Naive thymus-derived CD8-positive, alpha-beta T cell (primary cell): ENCODE measurements around the gene PDCD4. TPM values are rescaled to one million over a fixed set of nuclear protein-coding genes. Genes with fewer than 3 reads are reported as not detected.
"Not testable (repeated sequence)": the region's sequence is repeated elsewhere in the genome, so short reads cannot be mapped to it uniquely, and the experiment has no call there.

Source experiments
- ATAC-seq, 2 donors: fragments of 150-1000 bp; cut with Tn5 transposase in 1 of 2; sonication (Bioruptor Pico), chemical (Tn5 transposase) in 1 of 2; 1 replicate in 1 of 2; 2 replicates in 1 of 2; pipeline ENCODE4 v1.10.0; 2021; ENCODE audit warnings: mild to moderate bottlenecking in 2 of 2, moderate library complexity in 2 of 2
- POLR2A ChIA-PET: fragments of 350-600 bp; sonication (Branson Sonifier 250); formaldehyde crosslinking; loops from one replicate; lab custom pipeline; 2021; ENCODE audit warnings: antibody characterized with exemption; lab: Charles Lee
- DNase-seq, 10 donors: peaks; one replicate each; pipeline versions ENCODE4 v3.0.0 to v3.0.0-alpha.2; 2020 to 2022
- H3K27ac Mint-ChIP-seq, 10 donors: one replicate each; pipeline ENCODE4 v1.8.0; 2020 to 2022; ENCODE audit warnings: mild to moderate bottlenecking in 10 of 10, mixed read lengths in 10 of 10, moderate library complexity in 4 of 10, inconsistent platforms in 1 of 10
- H3K27me3 Mint-ChIP-seq, 5 donors: one replicate each; pipeline ENCODE4 v1.8.0; 2021 to 2022; ENCODE audit warnings: mixed read lengths in 5 of 5
- H3K36me3 Mint-ChIP-seq, 3 donors: one replicate each; pipeline ENCODE4 v1.8.0; 2020 to 2022; ENCODE audit warnings: mixed read lengths in 3 of 3, mild to moderate bottlenecking in 2 of 3, inconsistent platforms in 1 of 3
- H3K4me1 Mint-ChIP-seq, 4 donors: one replicate each; pipeline ENCODE4 v1.8.0; 2021 to 2022; ENCODE audit warnings: mixed read lengths in 4 of 4
- H3K4me3 Mint-ChIP-seq, 10 donors: one replicate each; pipeline ENCODE4 v1.8.0; 2020 to 2022; ENCODE audit warnings: mild to moderate bottlenecking in 10 of 10, mixed read lengths in 10 of 10, moderate library complexity in 6 of 10, inconsistent platforms in 1 of 10
- H3K9me3 Mint-ChIP-seq, 9 donors: one replicate each; pipeline ENCODE4 v1.8.0; 2020 to 2022; ENCODE audit warnings: mixed read lengths in 9 of 9, mild to moderate bottlenecking in 3 of 9, inconsistent platforms in 1 of 9, moderate library complexity in 1 of 9
- polyA plus RNA-seq, 3 donors: library from polyadenylated mRNA; unstranded; fragments of 300-500 nt; fragmentation: Illumina TruSeq; gene quantifications; one replicate each; pipeline ENCODE4 v1.2.3, GENCODE V29; 2021
- total RNA-seq, 8 experiments: library from RNA in 2 of 8; stranded (reverse) in 2 of 8; gene quantifications; one replicate each; pipeline ENCODE4 v1.2.3 and lab custom pipeline; 2021 to 2026

PDCD4 gene
- total and polyA plus RNA-seq, 5 experiments from 2014 or later: 318 to 385 (median 361) TPM

DNA sequence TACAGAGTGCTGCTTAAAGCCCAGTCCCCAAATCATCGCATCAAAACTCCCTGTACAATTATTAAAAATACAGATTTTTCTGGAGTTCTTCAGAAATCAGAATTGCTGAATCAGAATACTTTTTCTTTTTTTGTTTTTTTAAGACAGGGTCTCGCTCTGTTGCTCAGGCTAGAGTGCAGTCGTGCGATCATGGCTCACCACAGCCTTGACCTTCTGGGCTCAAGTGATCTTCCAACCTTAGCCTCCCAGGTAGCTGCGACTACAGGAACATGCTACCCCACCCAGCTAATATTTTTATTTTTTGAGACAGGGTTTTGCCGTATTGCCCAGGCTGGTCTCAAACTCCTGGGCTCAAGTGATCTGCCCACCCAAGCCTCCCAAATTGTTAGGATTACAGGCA is 43.3 kb downstream of the PDCD4 start:
- ATAC-seq: no peak
- no peak overlapping the region for H3K27ac Mint-ChIP-seq
- peaks cover 0 to 37% (median 3%) of the 10 kb centered on the region in 3 donors for H3K36me3 Mint-ChIP-seq
- H3K9me3 Mint-ChIP-seq: no peaks in the 10 kb centered on the region
- H3K27me3 Mint-ChIP-seq: no peaks in the 10 kb centered on the region
- POLR2A ChIA-PET: no interaction called here
- no peak overlapping the region for H3K4me3 Mint-ChIP-seq
- H3K4me1 Mint-ChIP-seq: peaks cover 15 to 47% (median 40%) of the 10 kb centered on the region in 4 donors
- no peak for DNase-seq

DNA sequence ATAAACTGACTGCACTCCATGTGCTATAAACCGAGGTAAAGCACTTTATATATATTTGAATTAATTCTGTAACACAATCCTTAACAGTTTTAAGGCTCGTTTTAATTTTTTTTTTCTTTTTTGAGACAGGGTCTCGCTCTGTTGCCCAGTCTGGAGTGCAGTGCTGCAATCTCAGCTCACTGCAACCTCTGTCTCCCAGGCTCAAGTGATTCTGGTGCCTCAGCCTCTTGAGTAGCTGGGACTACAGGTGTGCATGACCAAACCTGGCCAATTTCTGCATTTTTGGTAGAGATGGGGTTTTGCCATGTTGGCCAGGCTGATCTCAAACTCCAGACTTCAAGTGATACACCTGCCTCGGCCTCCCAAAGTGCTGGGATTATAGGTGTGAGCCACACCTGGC is 43.9 kb downstream of the PDCD4 start:
- H3K27me3 Mint-ChIP-seq, DNase-seq, POLR2A ChIA-PET, ATAC-seq, H3K4me3 Mint-ChIP-seq, H3K9me3 Mint-ChIP-seq, H3K27ac Mint-ChIP-seq: not testable (repeated sequence)
- H3K4me1 Mint-ChIP-seq: peaks cover 11 to 46% (median 40%) of the 10 kb centered on the region in 4 donors
- peaks cover 0 to 31% (median 3%) of the 10 kb centered on the region in 3 donors for H3K36me3 Mint-ChIP-seq

DNA sequence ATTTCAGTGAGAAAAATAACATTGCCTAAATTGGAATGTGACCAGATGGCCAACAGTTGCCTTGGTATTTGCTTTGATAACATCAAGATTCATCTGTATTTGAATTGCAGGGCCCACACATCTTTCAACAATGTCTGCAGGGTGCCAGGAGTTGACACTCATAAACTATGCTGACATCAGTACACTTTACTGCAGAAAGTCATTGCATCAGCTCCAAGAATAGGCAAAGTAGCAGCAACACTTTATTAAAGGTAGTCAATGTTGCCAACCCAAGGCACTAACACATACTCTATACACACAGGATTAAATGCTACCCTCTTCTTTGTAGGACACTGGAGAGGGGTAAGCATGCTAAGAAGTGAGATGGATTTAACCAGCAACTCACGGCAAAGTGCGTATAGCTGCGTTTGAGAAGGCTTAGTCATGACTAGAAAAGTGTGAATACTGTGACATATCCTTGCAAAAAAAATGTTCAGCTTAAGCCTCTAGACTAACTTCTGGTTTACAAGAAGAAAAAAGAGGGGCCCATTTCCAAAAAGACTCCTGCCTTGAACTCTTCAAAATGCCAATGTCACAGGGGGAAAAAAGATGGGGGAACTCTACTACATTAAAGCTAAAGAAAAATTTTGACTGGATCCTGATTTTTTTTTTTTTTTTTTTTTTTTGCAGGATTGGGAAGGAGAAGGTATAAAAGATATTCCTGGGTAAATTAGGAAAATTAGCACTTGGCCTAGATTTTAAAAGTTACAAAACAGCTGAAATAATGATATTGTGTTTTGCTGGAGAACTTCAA is 45.0 kb downstream of the PDCD4 start:
- Mint-ChIP-seq H3K27ac (peak overlapping the region in 3 of 10 donors; percentile 33 to 100 (median 100)), H3K9me3 (no peaks in the 10 kb centered on the region), H3K27me3 (no peaks in the 10 kb centered on the region), H3K4me1 (peaks cover 10 to 46% (median 42%) of the 10 kb centered on the region in 4 donors), H3K36me3 (peaks cover 0 to 25% (median 3%) of the 10 kb centered on the region in 3 donors), H3K4me3 (peak overlapping the region in 7 of 10 donors; percentile 4 to 100 (median 59))
- POLR2A ChIA-PET: interaction anchor here (0.7 to 3.1 kb wide), 3 partner anchors 37 to 171 kb away, joined by 3 to 24 read pairs (median 6); no protein-coding TSS in a partner anchor
- no peak for DNase-seq
- no peak for ATAC-seq

DNA sequence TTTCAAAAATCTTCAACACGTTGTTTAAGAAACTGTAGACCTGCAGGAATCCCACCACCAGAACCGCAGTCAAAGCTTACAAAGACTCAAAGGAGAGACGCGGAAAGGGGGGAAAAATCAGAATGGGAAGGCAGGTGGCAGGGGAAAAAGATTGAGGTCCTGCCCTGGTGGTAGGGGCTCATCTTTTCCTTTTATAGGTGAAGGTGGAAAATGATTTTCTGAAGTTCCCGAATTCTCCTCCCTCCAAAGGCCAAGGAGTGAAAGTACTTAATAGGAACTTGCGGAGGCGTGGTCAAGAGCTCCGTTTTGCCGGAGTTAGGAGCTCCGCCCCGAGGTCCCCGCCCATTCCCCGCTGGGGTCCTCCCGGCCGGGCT is 46.5 kb downstream of the PDCD4 start:
- Mint-ChIP-seq H3K27ac (peak overlapping the region; percentile 92 to 100 (median 100)), H3K27me3 (no peaks in the 10 kb centered on the region), H3K36me3 (peaks cover 0 to 17% (median 3%) of the 10 kb centered on the region in 3 donors), H3K4me1 (peaks cover 10 to 54% (median 41%) of the 10 kb centered on the region in 4 donors), H3K4me3 (peak overlapping the region; percentile 89 to 100 (median 96)), H3K9me3 (no peaks in the 10 kb centered on the region)
- no peak for ATAC-seq
- peak; percentile 73 to 90 (median 76) for DNase-seq
- POLR2A ChIA-PET: interaction anchor here (0.8 to 3.1 kb wide), 8 partner anchors 15 to 115 kb away, joined by 3 to 24 read pairs (median 6); partner anchors contain the start of gene PDCD4

DNA sequence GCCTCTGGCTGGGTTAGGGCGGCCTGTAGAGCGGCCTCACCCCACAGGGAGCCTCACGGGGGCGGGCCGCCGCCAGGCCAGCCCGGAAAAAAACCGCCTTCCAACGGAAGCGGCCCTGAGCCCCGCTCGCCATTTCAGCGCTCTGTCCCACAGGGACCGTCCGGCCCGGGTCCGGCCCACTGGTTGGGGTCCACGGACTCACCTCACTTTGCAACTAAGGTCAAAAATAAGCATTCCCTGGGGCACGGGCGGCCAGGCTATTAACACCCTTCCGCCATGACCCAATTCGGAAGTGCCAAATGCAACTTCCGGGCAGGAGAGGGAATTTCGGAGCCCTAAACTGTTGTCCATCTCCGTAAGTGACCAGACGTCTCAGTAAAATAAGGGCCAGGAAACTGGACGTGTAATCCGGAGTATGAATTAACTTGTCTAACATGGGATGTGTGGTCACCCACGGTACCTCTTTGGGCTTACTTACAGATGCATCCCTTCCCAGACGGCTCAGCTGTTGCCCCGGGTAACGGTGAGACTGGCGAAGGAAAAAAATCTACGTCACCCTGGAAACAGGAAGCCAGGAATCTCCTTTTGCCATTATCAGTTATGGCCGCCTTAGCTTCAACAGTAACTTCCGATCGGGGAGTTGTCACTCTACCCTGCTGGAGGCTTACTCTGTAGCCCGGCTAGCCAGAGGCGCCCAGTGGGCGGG is 47.1 kb downstream of the PDCD4 start, which contains the start of gene BBIP1:
BBIP1 (minus strand) TSS at position 538 of the 706 bp plus-strand sequence. CDS start 1,023 bp downstream, outside the sequence.
- Mint-ChIP-seq H3K27ac (peak within 1 kb of the TSS; percentile 99 to 100 (median 100)), H3K4me1 (peaks cover 12 to 59% (median 45%) of the 10 kb centered on the region in 4 donors), H3K4me3 (peak within 1 kb of the TSS; percentile 89 to 100 (median 98)), H3K27me3 (no peaks in the 10 kb centered on the region), H3K9me3 (no peaks in the 10 kb centered on the region), H3K36me3 (peaks cover 0 to 19% (median 3%) of the 10 kb centered on the region in 3 donors)
- POLR2A ChIA-PET: interaction anchor here (0.6 to 3.1 kb wide), 17 partner anchors 8 to 123 kb away, joined by 3 to 24 read pairs (median 4); partner anchors contain the start of gene PDCD4
- DNase-seq: peak in 1 of 10 donors; percentile 89
- ATAC-seq: peak; percentile 89 to 94

DNA sequence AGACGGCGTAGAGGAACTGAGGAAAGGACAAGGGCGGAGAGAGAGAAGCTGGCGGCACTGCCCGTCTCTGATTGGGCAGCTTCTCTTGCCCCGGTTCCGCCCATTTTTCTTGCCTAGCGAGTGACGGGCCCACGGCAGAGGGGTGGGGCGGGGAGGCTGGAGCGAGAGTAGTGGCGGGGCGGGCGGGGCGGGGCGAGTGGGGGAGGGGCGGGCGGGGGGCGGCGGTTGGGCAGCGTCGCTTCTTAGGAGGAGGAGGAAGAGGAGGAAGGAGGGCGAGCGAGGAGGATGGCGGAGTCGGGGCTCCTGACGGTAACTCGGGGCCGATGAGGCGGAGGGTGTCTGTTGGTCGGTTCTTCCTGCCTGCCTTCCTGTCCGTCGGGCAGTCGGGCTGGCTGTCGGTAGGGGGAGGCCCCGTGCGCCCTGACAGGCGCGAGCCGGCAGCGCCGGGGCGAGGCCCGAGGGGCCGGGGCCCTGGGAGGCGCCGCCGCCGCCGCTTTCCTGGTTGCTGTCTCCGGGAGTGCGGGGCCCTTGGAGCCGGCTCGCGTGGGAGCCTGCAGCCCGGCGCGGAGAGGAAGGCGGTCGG is 47.7 kb downstream of the PDCD4 start, which contains the start of gene SHOC2:
SHOC2 (plus strand) TSS at position 256 of the 583 bp plus-strand sequence. CDS start 44,755 bp downstream, outside the sequence.
- peak within 1 kb of the TSS; percentile 89 to 100 (median 98) for H3K4me3 Mint-ChIP-seq
- peaks cover 0 to 17% (median 4%) of the 10 kb centered on the region in 3 donors for H3K36me3 Mint-ChIP-seq
- ATAC-seq (peak; percentile 49 to 57), DNase-seq (peak in 9 of 10 donors; percentile 91 to 100 (median 99))
- POLR2A ChIA-PET: interaction anchor here (0.6 to 3.1 kb wide), 14 partner anchors 9 to 124 kb away, joined by 3 to 24 read pairs (median 4); partner anchors contain the start of gene PDCD4
- no peaks in the 10 kb centered on the region for H3K9me3 Mint-ChIP-seq
- H3K27me3 Mint-ChIP-seq: no peaks in the 10 kb centered on the region
- H3K4me1 Mint-ChIP-seq: peaks cover 16 to 62% (median 49%) of the 10 kb centered on the region in 4 donors
- H3K27ac Mint-ChIP-seq: peak within 1 kb of the TSS; percentile 99 to 100 (median 100)

DNA sequence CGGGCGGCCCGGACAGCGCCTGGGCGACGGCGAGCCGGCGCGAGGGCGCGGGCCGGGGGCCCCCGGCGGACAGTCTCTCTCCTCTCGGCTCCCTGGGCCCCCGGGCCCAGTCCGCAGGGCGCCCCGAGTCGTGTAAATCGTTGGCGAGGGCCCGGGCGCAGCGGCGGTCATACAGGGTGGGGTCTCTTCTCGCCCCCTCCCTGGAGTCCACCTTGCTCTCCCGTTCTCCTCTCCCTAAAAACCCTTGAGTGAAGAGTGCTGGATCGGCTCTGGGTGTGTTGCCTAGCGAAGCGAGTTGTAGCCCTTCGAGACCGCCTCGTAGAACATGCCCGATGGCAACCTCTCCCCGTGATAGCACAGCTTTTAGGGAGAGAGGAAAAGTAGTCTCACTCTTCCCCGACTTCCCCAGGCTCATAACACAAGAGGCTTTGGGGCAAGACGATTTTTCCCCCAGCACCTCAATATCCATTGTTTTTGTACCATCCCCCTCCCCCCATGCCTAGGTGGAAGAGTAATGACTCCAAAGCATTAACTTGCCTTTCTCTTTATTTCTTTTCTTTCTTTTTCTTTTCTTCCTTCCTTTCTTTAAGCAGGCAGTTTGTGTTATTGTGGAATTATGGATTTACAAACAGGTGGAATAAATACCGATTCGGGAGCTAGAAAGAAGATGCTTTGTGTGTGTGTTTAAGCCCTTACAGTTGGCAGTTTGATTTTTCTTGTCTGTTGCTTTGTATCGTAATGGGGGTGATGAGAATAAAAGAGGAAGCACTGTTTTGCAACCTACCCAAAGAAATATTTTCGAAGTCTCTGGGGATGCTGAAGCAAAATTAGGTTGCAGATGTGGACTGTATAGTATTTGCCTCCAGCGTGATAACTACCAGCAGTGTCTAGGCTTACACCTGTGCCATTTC is 48.5 kb downstream of the PDCD4 start:
- no peak for ATAC-seq
- POLR2A ChIA-PET: interaction anchor here (0.8 kb wide), 1 partner anchor 8 kb away, joined by 4 read pairs; no protein-coding TSS in a partner anchor
- H3K4me3 Mint-ChIP-seq: peak overlapping the region; percentile 89 to 100 (median 94)

DNA sequence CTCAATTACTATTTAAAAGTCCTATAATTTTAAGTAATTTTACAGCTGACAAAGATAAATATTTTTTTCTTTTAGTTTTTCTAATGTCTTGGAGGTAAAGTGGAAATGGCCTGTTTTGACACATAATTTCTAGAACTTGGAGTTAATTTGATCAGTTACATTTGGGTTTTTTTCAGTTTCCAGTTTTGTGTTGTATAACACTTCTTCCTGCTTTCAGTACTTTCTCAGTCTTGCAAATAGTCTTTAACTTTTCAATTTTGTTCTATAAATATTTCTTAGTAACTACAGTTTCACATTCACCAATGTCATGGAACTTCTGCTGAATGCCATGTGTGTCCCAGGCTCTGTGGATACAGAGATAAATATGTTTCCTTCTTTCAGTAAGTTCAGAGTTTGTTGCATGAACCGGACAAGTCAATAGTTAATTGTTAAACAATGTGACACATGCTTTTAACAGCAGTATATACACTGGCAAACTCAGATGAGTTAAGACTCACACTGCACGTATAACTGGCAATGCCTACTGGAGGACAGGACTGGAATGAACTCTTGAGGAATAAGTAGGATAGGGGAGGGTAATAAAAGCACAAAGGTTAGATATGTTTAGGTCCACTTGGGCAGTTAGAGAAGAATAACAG is 52.2 kb downstream of the PDCD4 start:
- POLR2A ChIA-PET: interaction anchor here (1.0 kb wide), 1 partner anchor 11 kb away, joined by 3 read pairs; no protein-coding TSS in a partner anchor
- H3K36me3 Mint-ChIP-seq: peaks cover 0 to 7% (median 4%) of the 10 kb centered on the region in 3 donors
- ATAC-seq: no peak
- H3K9me3 Mint-ChIP-seq: no peaks in the 10 kb centered on the region
- DNase-seq: no peak
- H3K27me3 Mint-ChIP-seq: no peaks in the 10 kb centered on the region
- H3K4me3 Mint-ChIP-seq: peak overlapping the region in 1 of 10 donors; percentile 0
- peaks cover 11 to 74% (median 43%) of the 10 kb centered on the region in 4 donors for H3K4me1 Mint-ChIP-seq
- H3K27ac Mint-ChIP-seq: peak overlapping the region in 3 of 10 donors; percentile 27 to 55 (median 30)

More for the DNA sequence above, 48.5 kb downstream of the PDCD4 start:
- H3K9me3 Mint-ChIP-seq: no peaks in the 10 kb centered on the region
- H3K27me3 Mint-ChIP-seq: no peaks in the 10 kb centered on the region
- peak overlapping the region; percentile 78 to 96 (median 92) for H3K27ac Mint-ChIP-seq
- peak in 5 of 10 donors; percentile 6 to 65 (median 25) for DNase-seq
- H3K36me3 Mint-ChIP-seq: peaks cover 0 to 15% (median 4%) of the 10 kb centered on the region in 3 donors
- H3K4me1 Mint-ChIP-seq: peaks cover 16 to 69% (median 49%) of the 10 kb centered on the region in 4 donors

DNA sequence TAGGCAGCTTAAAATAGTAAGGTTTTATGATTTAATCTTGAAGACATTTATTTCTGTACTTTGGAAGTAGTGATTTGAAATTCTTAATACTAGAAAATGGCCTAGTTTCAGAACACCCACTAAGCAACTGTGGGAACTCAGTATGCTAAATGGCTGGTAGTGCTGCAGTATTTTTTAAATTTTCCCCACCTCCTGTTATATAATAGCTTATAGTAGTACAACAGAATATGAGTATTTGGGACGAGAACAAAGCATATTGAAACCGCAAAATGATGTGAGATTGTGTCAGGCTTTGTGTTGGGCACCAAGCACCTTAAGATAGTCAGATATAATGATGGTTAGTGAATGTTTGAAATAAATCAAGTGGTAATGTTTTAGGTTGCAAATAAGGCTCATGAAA is 55.7 kb downstream of the PDCD4 start:
- peaks cover 9 to 62% (median 35%) of the 10 kb centered on the region in 4 donors for H3K4me1 Mint-ChIP-seq
- POLR2A ChIA-PET: no interaction called here
- H3K36me3 Mint-ChIP-seq: peaks cover 0 to 7% (median 4%) of the 10 kb centered on the region in 3 donors
- DNase-seq: no peak
- H3K27ac Mint-ChIP-seq: no peak overlapping the region
- H3K4me3 Mint-ChIP-seq: no peak overlapping the region
- H3K9me3 Mint-ChIP-seq: no peaks in the 10 kb centered on the region
- ATAC-seq: no peak
- no peaks in the 10 kb centered on the region for H3K27me3 Mint-ChIP-seq

DNA sequence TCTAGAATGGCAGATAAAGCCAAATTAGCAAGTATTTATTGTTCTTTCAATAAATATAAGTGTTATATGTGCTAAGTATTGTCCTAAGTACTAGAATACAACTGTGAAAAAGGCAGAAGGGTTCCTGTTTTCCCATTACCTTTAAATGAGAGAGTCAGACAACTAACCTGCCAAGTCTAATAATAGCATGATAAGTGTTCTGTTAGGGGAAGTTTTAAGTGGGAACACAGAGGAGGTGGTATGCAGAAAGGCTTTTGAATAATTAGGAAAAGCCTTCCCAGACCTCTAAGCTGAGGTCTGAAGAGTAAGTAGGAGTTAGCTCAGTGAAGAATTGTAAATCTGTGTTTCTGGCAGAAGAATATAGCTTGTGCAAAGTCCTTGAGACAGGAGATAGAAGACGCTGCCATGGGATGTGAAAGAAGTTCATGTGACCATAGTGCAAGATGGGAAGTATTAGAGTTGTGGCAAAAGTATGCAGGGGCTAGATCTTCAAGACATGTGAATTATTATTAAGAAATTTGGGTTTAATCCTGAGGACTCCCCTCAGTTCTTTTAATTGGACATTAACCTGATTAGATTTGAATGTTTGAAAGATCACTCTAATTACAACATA is 60.1 kb downstream of the PDCD4 start:
- Mint-ChIP-seq H3K36me3 (peaks cover 0 to 7% (median 7%) of the 10 kb centered on the region in 3 donors), H3K4me3 (no peak overlapping the region), H3K4me1 (peaks cover 3 to 43% (median 22%) of the 10 kb centered on the region in 4 donors), H3K9me3 (no peaks in the 10 kb centered on the region), H3K27me3 (no peaks in the 10 kb centered on the region), H3K27ac (no peak overlapping the region)
- DNase-seq (no peak), ATAC-seq (no peak)
- POLR2A ChIA-PET: no interaction called here
